Hematopoietic multipotent progenitor cell treated with erythropoietin and hydrocortisone succinate and interleukin-3 and kit ligand, for 6 days (in vitro differentiated cells): ENCODE data around the gene LRRC23.
"Not testable (repeated sequence)": the region's sequence is repeated elsewhere in the genome, so short reads cannot be mapped to it uniquely, and the experiment has no call there.

ENCODE experiments used
- DNase-seq: peaks from one replicate; pipeline ENCODE4 v3.0.0-alpha.2; 2015

Gene LRRC23

GRCh38 chr12:6872073-6873048 is 32.3 kb upstream of the LRRC23 start:
- DNase-seq, result peak; percentile 89

DNA sequence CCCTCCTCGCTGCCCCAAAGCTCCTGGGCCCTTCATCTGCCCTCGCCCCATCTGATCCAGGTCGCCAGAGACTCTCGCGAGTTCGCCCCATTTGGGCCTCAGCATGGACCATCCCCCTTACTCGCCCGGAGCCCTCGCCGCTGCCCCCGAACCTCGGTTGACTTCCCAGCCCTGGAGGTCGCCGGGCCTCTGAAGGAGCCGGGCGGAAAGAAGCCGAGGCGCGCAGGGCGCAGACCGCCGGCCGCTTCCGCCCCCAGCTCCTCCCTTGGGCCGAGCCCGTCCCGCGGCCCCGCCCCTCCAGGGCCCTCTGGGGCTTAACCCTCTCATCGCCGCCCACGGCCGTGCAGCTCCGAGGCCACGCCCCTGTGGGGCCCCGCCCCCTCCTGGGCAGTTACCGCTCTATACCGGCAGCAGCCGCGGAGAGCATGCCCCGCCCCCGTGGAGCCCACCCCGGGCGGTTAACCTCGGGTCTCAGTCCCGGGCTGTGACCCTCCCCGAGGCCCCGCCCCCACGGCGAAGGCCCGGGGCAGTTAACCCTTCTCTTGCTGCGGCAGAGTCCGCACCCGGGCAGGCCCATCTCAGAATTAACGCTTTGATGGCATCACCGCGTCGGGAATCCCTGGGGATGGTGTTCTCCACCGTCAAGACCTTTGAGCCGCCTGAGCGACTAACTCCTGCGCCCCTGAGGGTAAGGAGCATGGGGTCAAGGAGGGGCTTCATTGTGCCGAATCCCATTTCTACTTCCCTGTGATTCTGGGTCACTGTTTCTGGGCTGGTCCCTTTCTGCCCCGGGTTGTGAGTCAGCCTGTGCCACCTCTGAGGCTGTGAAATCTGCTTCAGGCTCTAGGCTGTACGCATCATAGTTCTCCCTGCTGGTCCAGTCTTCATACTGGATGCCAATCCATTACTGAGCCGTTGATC is 31.3 kb upstream of the LRRC23 start, which contains the start of gene SPSB2:
Gene SPSB2, minus strand, starts transcription at position 210 of the 921 bp plus-strand sequence. CDS start 402 bp downstream, outside the sequence.
- DNase-seq, result peak; percentile 98

DNA sequence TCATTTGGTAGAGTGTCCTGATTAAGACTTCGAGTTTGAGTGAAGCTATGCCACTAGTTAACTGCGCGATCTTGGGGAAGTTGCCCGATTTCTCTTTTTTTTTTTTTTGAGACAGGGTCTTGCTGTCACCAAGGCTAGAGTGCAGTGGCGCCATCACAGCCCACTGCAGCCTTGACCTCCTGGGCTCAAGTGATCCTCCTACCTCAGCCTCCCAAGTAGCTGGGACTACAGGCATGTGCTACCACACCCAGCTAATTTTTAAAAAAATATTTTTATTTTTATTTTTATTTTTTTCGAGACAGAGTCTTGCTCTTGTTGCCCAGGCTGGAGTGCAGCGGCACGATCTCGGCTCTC is 30.6 kb upstream of the LRRC23 start:
- DNase-seq, result not testable (repeated sequence)

GRCh38 chr12:6879824-6880223 is 24.8 kb upstream of the LRRC23 start:
- not testable (repeated sequence) for DNase-seq

DNA sequence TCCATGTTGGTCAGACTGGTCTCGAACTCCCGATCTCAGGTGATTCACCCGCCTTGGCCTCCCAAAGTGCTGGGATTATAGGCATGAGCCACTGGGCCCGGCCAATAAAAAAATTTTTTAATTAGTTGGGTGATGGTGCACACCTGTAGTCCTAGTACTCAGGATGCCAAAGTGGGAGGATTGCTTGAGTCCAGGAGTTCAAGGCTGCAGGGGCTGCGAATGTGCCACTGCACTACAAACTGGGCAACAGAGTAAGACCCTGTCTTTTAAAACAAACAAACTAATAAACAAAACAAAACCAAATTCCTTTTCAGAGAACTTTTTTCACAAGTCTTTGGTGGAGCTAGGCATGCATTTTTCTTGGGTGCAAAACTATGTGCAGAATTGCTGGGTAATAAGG is 21.4 kb upstream of the LRRC23 start:
- DNase-seq, result no peak

GRCh38 chr12:6883683-6884082 is 20.9 kb upstream of the LRRC23 start:
- no peak for DNase-seq

GRCh38 chr12:6884539-6884938 is 20.1 kb upstream of the LRRC23 start:
- DNase-seq, result no peak

DNA sequence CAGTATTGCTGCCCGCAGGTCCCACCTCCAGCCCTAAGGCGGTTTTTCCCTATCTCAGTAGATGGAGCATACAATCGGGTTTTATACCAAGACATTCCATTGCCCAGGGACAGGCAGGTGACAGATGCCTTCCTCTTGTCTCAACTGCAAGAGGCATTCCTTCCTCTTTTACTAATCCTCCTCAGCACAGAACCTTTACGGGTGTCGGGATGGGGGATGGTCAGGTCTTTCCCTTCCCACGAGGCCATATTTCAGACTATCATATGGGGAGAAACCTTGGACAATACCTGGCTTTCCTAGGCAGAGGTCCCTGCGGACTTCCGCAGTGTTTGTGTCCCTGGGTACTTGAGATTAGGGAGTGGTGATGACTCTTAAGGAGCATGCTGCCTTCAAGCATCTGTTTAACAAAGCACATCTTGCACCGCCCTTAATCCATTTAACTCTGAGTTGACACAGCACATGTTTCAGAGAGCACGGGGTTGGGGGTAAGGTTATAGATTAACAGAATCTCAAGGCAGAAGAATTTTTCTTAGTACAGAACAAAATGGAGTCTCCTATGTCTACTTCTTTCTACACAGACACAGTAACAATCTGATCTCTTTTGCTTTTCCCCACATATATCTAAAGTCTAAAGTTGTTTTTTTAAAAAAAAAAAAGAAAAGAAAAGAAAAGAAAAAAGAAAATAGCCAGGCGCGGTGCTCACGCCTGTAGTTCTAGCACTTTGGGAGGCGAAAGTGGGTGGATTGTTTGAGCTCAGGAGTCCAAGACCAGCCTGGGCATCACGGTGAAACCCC is 18.2 kb upstream of the LRRC23 start:
- not testable (repeated sequence) for DNase-seq

GRCh38 chr12:6887460-6887859 is 17.2 kb upstream of the LRRC23 start:
- no peak for DNase-seq

DNA sequence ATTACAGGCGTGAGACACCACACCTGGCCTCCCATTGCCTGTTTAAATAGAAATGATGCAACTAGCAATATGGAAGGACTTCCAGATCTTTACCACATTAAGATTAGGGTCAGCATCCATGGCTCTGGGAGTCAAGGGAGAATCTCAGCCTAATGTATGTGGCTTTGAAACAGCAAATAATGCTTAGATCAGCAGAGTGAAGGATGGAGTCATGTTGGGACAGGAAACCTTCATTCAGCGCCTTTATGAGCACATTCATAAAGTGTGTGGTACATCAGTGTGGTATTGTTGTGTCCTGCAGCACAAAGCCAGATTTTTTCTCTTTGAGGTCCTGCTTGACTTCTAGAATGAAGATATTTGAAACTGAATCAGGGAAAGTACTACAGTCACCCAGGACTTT is 16.3 kb upstream of the LRRC23 start:
- DNase-seq, result no peak

- DNase-seq, result not testable (repeated sequence)
Observed at GRCh38 chr12:6888794-6889193, 15.8 kb upstream of the LRRC23 start.

DNA sequence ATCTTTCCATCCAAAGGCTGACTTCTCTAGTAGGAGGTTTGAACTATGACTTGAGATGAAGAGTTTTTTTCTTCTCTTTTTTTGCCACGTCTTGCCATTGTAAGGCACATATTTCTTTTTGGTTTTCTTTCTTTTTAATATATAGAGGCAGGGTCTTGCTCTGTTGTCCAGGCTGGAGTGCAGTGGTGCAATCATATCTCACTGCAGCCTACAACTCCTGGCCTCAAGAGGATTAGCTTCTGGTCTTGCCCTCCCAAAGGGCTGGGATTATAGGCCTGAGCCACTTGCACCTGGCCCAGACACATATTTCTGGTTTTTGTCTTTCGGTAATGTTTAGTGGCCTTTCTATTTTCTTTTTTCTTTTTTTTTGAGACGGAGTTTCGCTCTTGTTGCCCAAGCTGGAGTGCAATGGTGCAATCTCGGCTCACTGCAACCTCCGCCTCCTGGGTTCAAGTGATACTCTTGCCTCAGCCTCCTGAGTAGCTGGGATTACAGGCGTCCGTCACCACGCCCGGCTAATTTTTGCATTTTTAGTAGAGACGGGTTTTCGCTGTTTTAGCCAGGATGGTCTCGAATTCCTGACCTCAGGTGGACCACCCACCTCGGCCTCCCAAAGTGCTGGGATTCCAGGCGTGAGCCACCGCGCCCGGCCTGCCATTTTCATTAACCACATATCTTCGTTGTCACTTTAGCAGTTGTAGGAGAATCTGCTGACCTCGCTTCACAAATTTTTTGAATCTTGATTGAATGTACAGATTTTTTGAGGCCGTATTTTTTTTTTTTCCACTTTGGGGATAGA is 14.6 kb upstream of the LRRC23 start:
- not testable (repeated sequence) for DNase-seq

GRCh38 chr12:6890789-6891645 is 13.6 kb upstream of the LRRC23 start:
- peak; percentile 98 for DNase-seq

GRCh38 chr12:6891646-6892001 is 13.0 kb upstream of the LRRC23 start:
- DNase-seq, result no peak

DNA sequence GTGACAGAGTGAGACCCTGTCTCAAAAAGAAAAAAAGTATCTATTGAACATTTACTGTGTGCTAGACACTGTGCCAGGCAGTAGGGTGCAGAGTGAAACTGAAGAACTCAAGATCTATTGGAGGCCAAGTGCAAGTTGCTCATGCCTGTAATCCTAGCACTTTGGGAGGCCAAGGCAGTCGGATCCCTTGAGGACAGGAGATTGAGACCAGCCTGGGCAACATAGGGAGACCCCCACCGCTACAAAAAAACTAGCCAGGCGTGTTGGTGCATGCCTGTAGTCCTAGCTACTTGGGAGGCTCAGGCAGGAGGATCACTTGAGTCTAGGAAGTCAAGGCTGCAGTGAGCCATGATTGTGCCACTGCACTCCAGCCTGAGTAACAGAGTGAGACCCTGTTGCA is 11.9 kb upstream of the LRRC23 start:
- DNase-seq, result not testable (repeated sequence)

GRCh38 chr12:6894321-6894720 is 10.3 kb upstream of the LRRC23 start:
- no peak for DNase-seq

GRCh38 chr12:6896846-6897435 is 7.7 kb upstream of the LRRC23 start:
- DNase-seq, result no peak

DNA sequence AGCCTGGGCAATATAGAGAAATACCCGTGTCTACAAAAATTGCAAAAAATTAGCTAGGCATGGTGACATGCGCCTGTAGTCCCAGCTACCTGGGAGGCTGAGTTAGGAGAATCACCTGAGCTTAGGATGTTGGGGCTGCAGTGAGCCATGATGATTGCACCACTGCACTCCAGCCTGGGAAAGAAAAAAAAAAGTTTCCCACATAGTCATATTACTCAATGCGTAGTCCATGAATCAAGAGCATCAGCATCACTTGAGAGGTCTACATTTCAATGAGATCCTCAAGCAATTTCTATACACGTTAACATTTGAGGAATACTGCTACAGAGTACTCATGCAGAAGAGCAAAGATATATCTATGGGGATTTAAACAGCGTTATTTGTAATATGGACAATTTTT is 5.2 kb upstream of the LRRC23 start:
- DNase-seq, result no peak

GRCh38 chr12:6899837-6900519 is 4.6 kb upstream of the LRRC23 start:
- peak; percentile 84 for DNase-seq

DNA sequence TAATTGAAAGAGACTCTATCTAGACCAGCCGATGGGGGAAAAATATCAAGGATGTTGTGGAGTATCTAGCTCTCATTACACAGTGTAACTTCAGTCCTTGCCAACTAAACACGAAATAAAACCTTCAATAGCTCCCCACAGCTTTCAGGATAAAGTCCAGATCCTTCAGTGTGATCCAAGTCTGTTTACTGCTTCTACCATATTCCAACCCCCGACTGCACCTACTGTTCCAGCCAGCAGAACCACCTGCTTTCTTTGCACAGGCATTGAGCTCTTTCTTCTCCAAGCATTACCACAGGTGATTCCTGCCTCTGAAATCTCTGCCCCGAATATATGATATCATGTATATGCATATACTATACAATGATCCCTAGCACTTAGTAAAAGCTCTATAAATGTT is 2.2 kb upstream of the LRRC23 start:
- no peak for DNase-seq
